GM23338 (cell line): ENCODE results near the gene RAD51C. TPM values are rescaled to one million over a fixed set of nuclear protein-coding genes. Genes with fewer than 3 reads are reported as not detected.

Experiments
- ATAC-seq: fragments of 200-7000 bp; cut with Tn5 transposase; 3 replicates; pipeline ENCODE4 v1.9.1; 2020
- DNase-seq: peaks from one replicate; pipeline ENCODE4 v3.0.0-alpha.2; 2015; ENCODE audit warnings: low spot score
- H2AFZ ChIP-seq: fragments of 200-600 bp; sonication (generic); 2 replicates; pipeline ENCODE4 v1.8.0; 2016; ENCODE audit warnings: antibody characterized with exemption, mild to moderate bottlenecking, moderate library complexity
- H3F3A ChIP-seq: fragments of 200-600 bp; sonication (generic); replicated peaks from 2 replicates; pipeline ENCODE4 v1.8.0; 2017; ENCODE audit warnings: antibody characterized with exemption, mixed run types, low read depth
- H3K27ac ChIP-seq: fragments of 200-600 bp; sonication (generic); 2 replicates; pipeline ENCODE4 v1.6.1; 2016; ENCODE audit warnings: low read depth
- H3K27me3 ChIP-seq: fragments of 200-600 bp; sonication (generic); 2 replicates; pipeline ENCODE4 v1.8.0; 2016; ENCODE audit warnings: mild to moderate bottlenecking, mixed run types, moderate library complexity; ENCODE audit not compliant: insufficient read depth
- H3K36me3 ChIP-seq: fragments of 200-600 bp; sonication (generic); 2 replicates; pipeline ENCODE4 v1.8.0; 2016; ENCODE audit warnings: mild to moderate bottlenecking; ENCODE audit not compliant: insufficient read depth
- H3K4me1 ChIP-seq: fragments of 200-600 bp; sonication (generic); 2 replicates; pipeline ENCODE4 v1.8.0; 2016; ENCODE audit warnings: mild to moderate bottlenecking, moderate library complexity; ENCODE audit not compliant: insufficient read depth
- H3K4me2 ChIP-seq: fragments of 200-600 bp; sonication (generic); 2 replicates; pipeline ENCODE4 v1.7.1; 2017; ENCODE audit warnings: mixed run types
- H3K4me3 ChIP-seq: fragments of 200-600 bp; sonication (generic); 2 replicates; pipeline ENCODE4 v1.6.1; 2016; ENCODE audit warnings: mixed run types
- H3K79me2 ChIP-seq: fragments of 200-600 bp; sonication (generic); replicated peaks from 2 replicates; pipeline ENCODE4 v1.8.0; 2017; ENCODE audit warnings: mild to moderate bottlenecking; ENCODE audit not compliant: insufficient read depth
- H3K9me2 ChIP-seq: fragments of 200-600 bp; sonication (generic); 2 replicates; pipeline ENCODE4 v1.8.0; 2017; ENCODE audit not compliant: insufficient read depth
- H4K20me1 ChIP-seq: fragments of 200-600 bp; sonication (generic); replicated peaks from 2 replicates; pipeline ENCODE4 v1.8.0; 2017; ENCODE audit warnings: mild to moderate bottlenecking; ENCODE audit not compliant: insufficient read depth
- H3K27ac Mint-ChIP-seq: 2 replicates; pipeline ENCODE4 v1.8.0; 2020; ENCODE audit warnings: inconsistent platforms, mild to moderate bottlenecking, moderate library complexity, mixed read lengths
- H3K27me3 Mint-ChIP-seq: 3 replicates; pipeline ENCODE4 v1.8.0; 2022; ENCODE audit warnings: low read depth, mild to moderate bottlenecking, moderate library complexity, mixed read lengths, inconsistent platforms; ENCODE audit not compliant: insufficient read depth, poor library complexity
- H3K36me3 Mint-ChIP-seq: 3 replicates; pipeline ENCODE4 v1.8.0; 2021; ENCODE audit warnings: low read depth, mild to moderate bottlenecking, inconsistent platforms, moderate library complexity, mixed read lengths
- H3K4me1 Mint-ChIP-seq: 3 replicates; pipeline ENCODE4 v1.8.0; 2020; ENCODE audit warnings: mild to moderate bottlenecking, inconsistent platforms, mixed read lengths
- H3K4me3 Mint-ChIP-seq: 3 replicates; pipeline ENCODE4 v1.8.0; 2021; ENCODE audit warnings: moderate library complexity, mild to moderate bottlenecking, inconsistent platforms, mixed read lengths
- H3K9me3 Mint-ChIP-seq: 3 replicates; pipeline ENCODE4 v1.8.0; 2020; ENCODE audit warnings: moderate library complexity, mild to moderate bottlenecking, inconsistent platforms, mixed read lengths
- CREB1 ChIP-seq: fragments of 250-450 bp; sonication (Bioruptor Pico); IDR thresholded peaks from 2 replicates; pipeline ENCODE4 v1.5.0; 2020; ENCODE audit warnings: low read depth, mild to moderate bottlenecking, moderate library complexity
- EZH2 ChIP-seq: fragments of 200-600 bp; sonication (generic); IDR thresholded peaks from one replicate; pipeline ENCODE4 v1.8.0; 2017; ENCODE audit warnings: antibody characterized with exemption, mild to moderate bottlenecking, low read depth; ENCODE audit not compliant: unreplicated experiment
- EZH2phosphoT487 ChIP-seq: fragments of 200-600 bp; sonication (generic); IDR thresholded peaks from one replicate; pipeline ENCODE4 v1.8.1; 2018; ENCODE audit warnings: antibody characterized with exemption; ENCODE audit not compliant: unreplicated experiment
- JUNB ChIP-seq: IDR thresholded peaks from one replicate; pipeline ENCODE4 v1.6.1; 2016; ENCODE audit warnings: antibody characterized with exemption; ENCODE audit not compliant: unreplicated experiment
- NANOG ChIP-seq: IDR thresholded peaks from 2 replicates; pipeline ENCODE4 v1.6.1; 2016; ENCODE audit warnings: antibody characterized with exemption, borderline replicate concordance
- POLR2AphosphoS5 ChIP-seq: IDR thresholded peaks from 2 replicates; pipeline ENCODE4 v1.6.1; 2016; ENCODE audit warnings: antibody characterized with exemption, low read depth
- STAT1 ChIP-seq: IDR thresholded peaks from one replicate; pipeline ENCODE4 v1.6.1; 2016; ENCODE audit warnings: antibody characterized with exemption; ENCODE audit not compliant: unreplicated experiment
- ZNF114 ChIP-seq: fragments of 250-450 bp; sonication (Bioruptor Pico); IDR thresholded peaks from 2 replicates; pipeline ENCODE4 v1.5.0; 2020; ENCODE audit warnings: mild to moderate bottlenecking, moderate library complexity
- polyA plus RNA-seq: library from polyadenylated mRNA; unstranded; fragments of >200 nt; fragmentation: Nextera tagmentation; extraction: Ambion mirVana; gene quantifications from 2 replicates; pipeline ENCODE4 v1.2.1, GENCODE V29; 2016
- total RNA-seq: library from RNA; depleted of rRNA; stranded (reverse); fragments of >200 nt; shearing (Covaris generic); gene quantifications from 2 replicates; pipeline ENCODE4 v1.2.3, GENCODE V29; 2014
- TF ChIP-seq, protein P1 (sequence below): IDR thresholded peaks from one replicate; pipeline ENCODE4 v1.6.1; 2018; ENCODE audit warnings: antibody characterized with exemption; ENCODE audit not compliant: unreplicated experiment
- TF ChIP-seq, protein P2 (sequence below): IDR thresholded peaks from 2 replicates; pipeline ENCODE4 v1.6.1; 2016; ENCODE audit warnings: antibody characterized with exemption
- TF ChIP-seq, protein P3 (sequence below), 2 experiments: fragments of 200-600 bp in 1 of 2; sonication (generic) in 1 of 2; conservative IDR thresholded peaks; 2 replicates each; pipeline versions ENCODE4 v1.5.1 to v1.6.1; 2016 to 2017; ENCODE audit warnings: antibody characterized with exemption in 2 of 2, low read depth in 2 of 2, mild to moderate bottlenecking in 2 of 2, moderate library complexity in 1 of 2

The RAD51C gene
- total and polyA plus RNA-seq, 2 experiments from 2014 or later: 9.3 to 33.6 TPM

DNA sequence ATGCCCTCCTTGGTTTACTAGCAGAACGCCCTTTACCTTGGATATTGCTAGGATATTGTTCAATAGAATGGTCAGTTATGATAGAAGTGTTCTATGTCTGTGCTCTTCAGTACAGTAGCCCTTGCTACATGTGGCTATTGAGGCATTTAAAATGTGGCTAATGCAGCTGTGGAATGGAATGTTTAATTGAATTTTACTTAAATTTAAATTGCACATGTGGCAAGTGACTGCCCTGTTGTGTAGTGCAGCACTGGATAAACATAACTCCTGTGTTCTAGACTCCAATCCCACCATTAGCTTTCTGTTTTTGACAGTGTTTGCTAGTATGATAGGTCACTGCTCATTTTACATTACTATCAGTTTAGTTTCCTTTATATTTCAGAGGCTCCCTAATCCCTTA lies 29.9 kb downstream of the RAD51C start (continued):
- TF ChIP-seq, protein P1, sequence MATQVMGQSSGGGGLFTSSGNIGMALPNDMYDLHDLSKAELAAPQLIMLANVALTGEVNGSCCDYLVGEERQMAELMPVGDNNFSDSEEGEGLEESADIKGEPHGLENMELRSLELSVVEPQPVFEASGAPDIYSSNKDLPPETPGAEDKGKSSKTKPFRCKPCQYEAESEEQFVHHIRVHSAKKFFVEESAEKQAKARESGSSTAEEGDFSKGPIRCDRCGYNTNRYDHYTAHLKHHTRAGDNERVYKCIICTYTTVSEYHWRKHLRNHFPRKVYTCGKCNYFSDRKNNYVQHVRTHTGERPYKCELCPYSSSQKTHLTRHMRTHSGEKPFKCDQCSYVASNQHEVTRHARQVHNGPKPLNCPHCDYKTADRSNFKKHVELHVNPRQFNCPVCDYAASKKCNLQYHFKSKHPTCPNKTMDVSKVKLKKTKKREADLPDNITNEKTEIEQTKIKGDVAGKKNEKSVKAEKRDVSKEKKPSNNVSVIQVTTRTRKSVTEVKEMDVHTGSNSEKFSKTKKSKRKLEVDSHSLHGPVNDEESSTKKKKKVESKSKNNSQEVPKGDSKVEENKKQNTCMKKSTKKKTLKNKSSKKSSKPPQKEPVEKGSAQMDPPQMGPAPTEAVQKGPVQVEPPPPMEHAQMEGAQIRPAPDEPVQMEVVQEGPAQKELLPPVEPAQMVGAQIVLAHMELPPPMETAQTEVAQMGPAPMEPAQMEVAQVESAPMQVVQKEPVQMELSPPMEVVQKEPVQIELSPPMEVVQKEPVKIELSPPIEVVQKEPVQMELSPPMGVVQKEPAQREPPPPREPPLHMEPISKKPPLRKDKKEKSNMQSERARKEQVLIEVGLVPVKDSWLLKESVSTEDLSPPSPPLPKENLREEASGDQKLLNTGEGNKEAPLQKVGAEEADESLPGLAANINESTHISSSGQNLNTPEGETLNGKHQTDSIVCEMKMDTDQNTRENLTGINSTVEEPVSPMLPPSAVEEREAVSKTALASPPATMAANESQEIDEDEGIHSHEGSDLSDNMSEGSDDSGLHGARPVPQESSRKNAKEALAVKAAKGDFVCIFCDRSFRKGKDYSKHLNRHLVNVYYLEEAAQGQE: no peak
- no peak for TF ChIP-seq NANOG
- TF ChIP-seq, protein P2, sequence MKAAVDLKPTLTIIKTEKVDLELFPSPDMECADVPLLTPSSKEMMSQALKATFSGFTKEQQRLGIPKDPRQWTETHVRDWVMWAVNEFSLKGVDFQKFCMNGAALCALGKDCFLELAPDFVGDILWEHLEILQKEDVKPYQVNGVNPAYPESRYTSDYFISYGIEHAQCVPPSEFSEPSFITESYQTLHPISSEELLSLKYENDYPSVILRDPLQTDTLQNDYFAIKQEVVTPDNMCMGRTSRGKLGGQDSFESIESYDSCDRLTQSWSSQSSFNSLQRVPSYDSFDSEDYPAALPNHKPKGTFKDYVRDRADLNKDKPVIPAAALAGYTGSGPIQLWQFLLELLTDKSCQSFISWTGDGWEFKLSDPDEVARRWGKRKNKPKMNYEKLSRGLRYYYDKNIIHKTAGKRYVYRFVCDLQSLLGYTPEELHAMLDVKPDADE: no peak
- no peak for TF ChIP-seq POLR2AphosphoS5
- TF ChIP-seq CREB1: no peak

DNA sequence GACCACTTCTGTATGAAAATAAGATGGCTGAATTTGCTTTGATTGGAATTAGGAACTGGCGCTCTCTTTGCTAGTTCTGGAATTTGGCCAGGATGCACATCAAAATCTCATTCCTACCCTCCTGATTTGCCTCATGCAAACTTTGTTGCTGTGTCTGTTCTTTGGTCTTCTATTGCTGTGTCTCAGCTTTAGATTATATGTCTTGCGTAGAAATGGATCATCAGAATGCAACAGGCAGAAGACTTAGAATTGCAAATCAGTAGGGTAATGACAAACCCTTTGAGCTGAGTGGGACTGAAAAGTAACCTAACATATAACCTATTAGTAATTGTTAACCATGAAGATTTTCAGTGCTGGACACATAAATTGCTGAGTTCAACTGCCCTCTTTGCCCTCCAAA lies 30.3 kb downstream of the RAD51C start:
- Histone ChIP-seq H3K79me2 (no peaks in the 10 kb centered on the region), H3K4me2 (no peak overlapping the region), H3K36me3 (no peaks in the 10 kb centered on the region), H3K4me1 (no peaks in the 10 kb centered on the region), H3K27ac (no peak overlapping the region), H3F3A (no peaks in the 10 kb centered on the region), H2AFZ (no peak overlapping the region), H4K20me1 (no peaks in the 10 kb centered on the region), H3K4me3 (no peak overlapping the region), H3K9me2 (no peaks in the 10 kb centered on the region), H3K27me3 (no peaks in the 10 kb centered on the region)
- Mint-ChIP-seq H3K36me3 (no peaks in the 10 kb centered on the region), H3K4me3 (no peak overlapping the region), H3K27ac (no peak overlapping the region), H3K27me3 (peaks cover 3% of the 10 kb centered on the region), H3K9me3 (no peaks in the 10 kb centered on the region), H3K4me1 (no peaks in the 10 kb centered on the region)
- DNase-seq (no peak), ATAC-seq (no peak)
- TF ChIP-seq POLR2AphosphoS5 (no peak), STAT1 (no peak), JUNB (no peak), EZH2 (no peak), CREB1 (no peak), EZH2phosphoT487 (no peak), ZNF114 (no peak), NANOG (no peak)
- TF ChIP-seq, protein P2: no peak
- TF ChIP-seq, protein P1: no peak
- TF ChIP-seq, protein P3, sequence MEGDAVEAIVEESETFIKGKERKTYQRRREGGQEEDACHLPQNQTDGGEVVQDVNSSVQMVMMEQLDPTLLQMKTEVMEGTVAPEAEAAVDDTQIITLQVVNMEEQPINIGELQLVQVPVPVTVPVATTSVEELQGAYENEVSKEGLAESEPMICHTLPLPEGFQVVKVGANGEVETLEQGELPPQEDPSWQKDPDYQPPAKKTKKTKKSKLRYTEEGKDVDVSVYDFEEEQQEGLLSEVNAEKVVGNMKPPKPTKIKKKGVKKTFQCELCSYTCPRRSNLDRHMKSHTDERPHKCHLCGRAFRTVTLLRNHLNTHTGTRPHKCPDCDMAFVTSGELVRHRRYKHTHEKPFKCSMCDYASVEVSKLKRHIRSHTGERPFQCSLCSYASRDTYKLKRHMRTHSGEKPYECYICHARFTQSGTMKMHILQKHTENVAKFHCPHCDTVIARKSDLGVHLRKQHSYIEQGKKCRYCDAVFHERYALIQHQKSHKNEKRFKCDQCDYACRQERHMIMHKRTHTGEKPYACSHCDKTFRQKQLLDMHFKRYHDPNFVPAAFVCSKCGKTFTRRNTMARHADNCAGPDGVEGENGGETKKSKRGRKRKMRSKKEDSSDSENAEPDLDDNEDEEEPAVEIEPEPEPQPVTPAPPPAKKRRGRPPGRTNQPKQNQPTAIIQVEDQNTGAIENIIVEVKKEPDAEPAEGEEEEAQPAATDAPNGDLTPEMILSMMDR (conservative IDR thresholded peaks at IDR 0.05; ENCODE audit: low read depth in 2 of 2): no peak
